SU-DHL-6 (cell line): ENCODE data around the gene CELSR2.

Source experiments
- H2AFZ ChIP-seq: fragments of 200-600 bp; sonication (generic); 2 replicates; pipeline ENCODE4 v1.6.1; 2014; ENCODE audit warnings: low read depth, mild to moderate bottlenecking, moderate library complexity, mixed read lengths, antibody characterized with exemption, low read length; ENCODE audit not compliant: severe bottlenecking
- H3F3A ChIP-seq: fragments of 200-600 bp; shearing (Covaris generic); 2 replicates; pipeline ENCODE4 v1.6.0; 2016; ENCODE audit warnings: antibody characterized with exemption, mild to moderate bottlenecking; ENCODE audit not compliant: insufficient read depth
- H3K27ac ChIP-seq: fragments of 200-600 bp; sonication (generic); 2 replicates; pipeline ENCODE4 v1.5.1; 2016; ENCODE audit warnings: low read depth, mild to moderate bottlenecking, low read length, moderate library complexity, mixed read lengths
- H3K27me3 ChIP-seq: fragments of 200-600 bp; sonication (generic), shearing (Covaris generic); 2 replicates; pipeline ENCODE4 v1.6.0; 2014; ENCODE audit warnings: mild to moderate bottlenecking, low read length
- H3K36me3 ChIP-seq: fragments of 200-600 bp; sonication (generic); 2 replicates; pipeline ENCODE4 v1.6.1; 2014; ENCODE audit warnings: mild to moderate bottlenecking, low read length, mixed read lengths
- H3K4me2 ChIP-seq: fragments of 300-600, 200-600 bp; shearing (Covaris generic), sonication (generic); 2 replicates; pipeline ENCODE4 v1.6.0; 2014; ENCODE audit warnings: low read length, low read depth, mild to moderate bottlenecking; ENCODE audit not compliant: poor library complexity, severe bottlenecking
- H3K4me3 ChIP-seq: fragments of 200-600 bp; sonication (generic); 2 replicates; pipeline ENCODE4 v1.5.1; 2014; ENCODE audit warnings: antibody characterized with exemption, low read length, mild to moderate bottlenecking, mixed read lengths; ENCODE audit not compliant: insufficient read depth, poor library complexity, severe bottlenecking
- H3K79me2 ChIP-seq: fragments of 200-600 bp; sonication (generic); 2 replicates; pipeline ENCODE4 v1.6.1; 2014; ENCODE audit warnings: mild to moderate bottlenecking, low read length, moderate library complexity; ENCODE audit not compliant: insufficient read depth
- H3K9ac ChIP-seq: fragments of 200-600 bp; sonication (generic); 2 replicates; pipeline ENCODE4 v1.7.0; 2014; ENCODE audit warnings: mild to moderate bottlenecking, low read length
- H3K9me2 ChIP-seq: fragments of 200-600 bp; sonication (generic); replicated peaks from 2 replicates; pipeline ENCODE4 v1.6.1; 2014; ENCODE audit warnings: low read length; ENCODE audit not compliant: insufficient read depth
- H3K9me3 ChIP-seq: fragments of 200-600 bp; sonication (generic); 2 replicates; pipeline ENCODE4 v1.6.1; 2014; ENCODE audit warnings: low read length, mixed read lengths; ENCODE audit not compliant: insufficient read depth
- H4K20me1 ChIP-seq: fragments of 200-600 bp; sonication (generic); 2 replicates; pipeline ENCODE4 v1.6.1; 2014; ENCODE audit warnings: low read depth, mild to moderate bottlenecking, antibody characterized with exemption, low read length, moderate library complexity, mixed read lengths
- CTCF ChIP-seq: fragments of 200-600 bp; sonication (generic); IDR thresholded peaks from one replicate; pipeline ENCODE4 v1.5.1; 2017; ENCODE audit warnings: antibody characterized with exemption, mild to moderate bottlenecking, low read length, moderate library complexity; ENCODE audit not compliant: insufficient read depth, poor library complexity, severe bottlenecking
- EZH2phosphoT487 ChIP-seq: fragments of 200-600 bp; sonication (generic), shearing (Covaris generic); conservative IDR thresholded peaks from 2 replicates; pipeline ENCODE4 v1.6.1; 2018; ENCODE audit warnings: mild to moderate bottlenecking, antibody characterized with exemption, low read length, moderate library complexity, mixed read lengths

The CELSR2 gene

GRCh38 chr1:109248797-109249629 lies at the start of gene CELSR2:
CELSR2 (plus strand) TSS chr1:109249539; CDS start chr1:109250080, 541 bp downstream.
- Histone ChIP-seq H3F3A (no peaks in the 10 kb centered on the region), H3K9me2 (no peaks in the 10 kb centered on the region), H2AFZ (peak within 1 kb of the TSS; percentile 1), H4K20me1 (no peaks in the 10 kb centered on the region), H3K79me2 (no peaks in the 10 kb centered on the region), H3K4me2 (peak within 1 kb of the TSS; percentile 57), H3K27ac (no peak within 1 kb of the TSS), H3K9ac (peak within 1 kb of the TSS; percentile 39; the same call in 1 of the 2 replicates), H3K36me3 (no peaks in the 10 kb centered on the region), H3K27me3 (no peaks in the 10 kb centered on the region), H3K9me3 (no peaks in the 10 kb centered on the region), H3K4me3 (peak within 1 kb of the TSS; percentile 55)
- TF ChIP-seq EZH2phosphoT487 (no peak), CTCF (no peak)

- H3K9me3 ChIP-seq = no peaks in the 10 kb centered on the region
- no peaks in the 10 kb centered on the region for H3K9me2 ChIP-seq
- no peaks in the 10 kb centered on the region for H3K79me2 ChIP-seq
- no peak overlapping the region for H3K4me3 ChIP-seq
- no peaks in the 10 kb centered on the region for H3K36me3 ChIP-seq
- H3F3A ChIP-seq = no peaks in the 10 kb centered on the region
- H3K27ac ChIP-seq = no peak overlapping the region
- H3K4me2 ChIP-seq = no peak overlapping the region
- TF ChIP-seq EZH2phosphoT487 (no peak), CTCF (no peak)
- no peak overlapping the region for H3K9ac ChIP-seq
- H4K20me1 ChIP-seq = no peaks in the 10 kb centered on the region
- H2AFZ ChIP-seq = no peak overlapping the region
- H3K27me3 ChIP-seq = no peaks in the 10 kb centered on the region
Measured at GRCh38 chr1:109199710-109200109, 49.6 kb upstream of the CELSR2 start.

- H2AFZ ChIP-seq = no peak overlapping the region
- no peaks in the 10 kb centered on the region for H3K36me3 ChIP-seq
Measured at GRCh38 chr1:109201123-109201703, 48.1 kb upstream of the CELSR2 start.

More at GRCh38 chr1:109201123-109201703, 48.1 kb upstream of the CELSR2 start:
- H3K9ac ChIP-seq = no peak overlapping the region
- no peaks in the 10 kb centered on the region for H4K20me1 ChIP-seq
- no peak overlapping the region for H3K27ac ChIP-seq
- H3K9me3 ChIP-seq = no peaks in the 10 kb centered on the region
- no peak overlapping the region for H3K4me2 ChIP-seq
- H3K9me2 ChIP-seq = no peaks in the 10 kb centered on the region
- H3F3A ChIP-seq = no peaks in the 10 kb centered on the region
- no peak overlapping the region for H3K4me3 ChIP-seq
- no peaks in the 10 kb centered on the region for H3K79me2 ChIP-seq
- no peak for TF ChIP-seq EZH2phosphoT487
- peak; percentile 57 for TF ChIP-seq CTCF
- no peaks in the 10 kb centered on the region for H3K27me3 ChIP-seq
